ENCODE data around the gene PNPLA2.

- TF ChIP-seq CTCF (conservative IDR thresholded peaks at IDR 0.05; ENCODE audit: low read depth, low read length), result no peak
- no peak for TF ChIP-seq EZH2 (IDR thresholded peaks at IDR 0.05; ENCODE audit: low read length, unreplicated experiment)
Measured at GRCh38 chr11:804599-804964, 14.1 kb upstream of the PNPLA2 start.

Data from PC-3 (cell line).